Brain pericyte (primary cell): ENCODE measurements around the gene LPP.

Experiments
- DNase-seq: peaks from one replicate; pipeline ENCODE4 v3.0.0-alpha.2; 2012; ENCODE audit warnings: low read depth, low spot score

The LPP gene

GRCh38 chr3:188134856-188135255 lies 19.1 kb upstream of the LPP start:
- no peak for DNase-seq

- DNase-seq, result no peak
Measured at GRCh38 chr3:188135271-188135670, 18.7 kb upstream of the LPP start.

GRCh38 chr3:188137051-188137450 lies 16.9 kb upstream of the LPP start:
- no peak for DNase-seq

GRCh38 chr3:188139466-188139865 lies 14.5 kb upstream of the LPP start:
- DNase-seq, result no peak

GRCh38 chr3:188146219-188146618 lies 7.7 kb upstream of the LPP start:
- DNase-seq, result no peak

GRCh38 chr3:188147782-188148181 lies 6.2 kb upstream of the LPP start:
- DNase-seq, result no peak

GRCh38 chr3:188148318-188148717 lies 5.6 kb upstream of the LPP start:
- DNase-seq, result no peak

GRCh38 chr3:188149587-188149986 lies 4.4 kb upstream of the LPP start:
- DNase-seq, result no peak

- no peak for DNase-seq
Measured at GRCh38 chr3:188150982-188151381, 3.0 kb upstream of the LPP start.

- no peak for DNase-seq
Measured at GRCh38 chr3:188151438-188151837, 2.5 kb upstream of the LPP start.

GRCh38 chr3:188152660-188153436 lies 1.1 kb upstream of the LPP start:
- no peak for DNase-seq

- DNase-seq, result peak; percentile 63
Measured at GRCh38 chr3:188153437-188154013, 432 bp upstream of the LPP start.

- no peak for DNase-seq
Measured at GRCh38 chr3:188154809-188155574, 1.0 kb downstream of the LPP start.

GRCh38 chr3:188156056-188156455 lies 2.1 kb downstream of the LPP start:
- DNase-seq, result no peak

GRCh38 chr3:188157407-188157806 lies 3.5 kb downstream of the LPP start:
- DNase-seq, result no peak

GRCh38 chr3:188157971-188158370 lies 4.0 kb downstream of the LPP start:
- DNase-seq, result no peak

- DNase-seq, result no peak
Measured at GRCh38 chr3:188158731-188159310, 4.9 kb downstream of the LPP start.

- DNase-seq, result no peak
Measured at GRCh38 chr3:188160751-188161150, 6.8 kb downstream of the LPP start.

- no peak for DNase-seq
Measured at GRCh38 chr3:188164248-188164687, 10.3 kb downstream of the LPP start.

- no peak for DNase-seq
Measured at GRCh38 chr3:188165596-188165995, 11.6 kb downstream of the LPP start.

- no peak for DNase-seq
Measured at GRCh38 chr3:188166441-188166840, 12.5 kb downstream of the LPP start.

GRCh38 chr3:188168186-188168585 lies 14.2 kb downstream of the LPP start:
- DNase-seq, result no peak
